ENCODE results near the gene AGRN.
A peak's percentile ranks its signal among the peaks of the same experiment; 100 is the strongest.
"Not testable (repeated sequence)": the region's sequence is repeated elsewhere in the genome, so short reads cannot be mapped to it uniquely, and the experiment has no call there.

AGRN gene

DNA sequence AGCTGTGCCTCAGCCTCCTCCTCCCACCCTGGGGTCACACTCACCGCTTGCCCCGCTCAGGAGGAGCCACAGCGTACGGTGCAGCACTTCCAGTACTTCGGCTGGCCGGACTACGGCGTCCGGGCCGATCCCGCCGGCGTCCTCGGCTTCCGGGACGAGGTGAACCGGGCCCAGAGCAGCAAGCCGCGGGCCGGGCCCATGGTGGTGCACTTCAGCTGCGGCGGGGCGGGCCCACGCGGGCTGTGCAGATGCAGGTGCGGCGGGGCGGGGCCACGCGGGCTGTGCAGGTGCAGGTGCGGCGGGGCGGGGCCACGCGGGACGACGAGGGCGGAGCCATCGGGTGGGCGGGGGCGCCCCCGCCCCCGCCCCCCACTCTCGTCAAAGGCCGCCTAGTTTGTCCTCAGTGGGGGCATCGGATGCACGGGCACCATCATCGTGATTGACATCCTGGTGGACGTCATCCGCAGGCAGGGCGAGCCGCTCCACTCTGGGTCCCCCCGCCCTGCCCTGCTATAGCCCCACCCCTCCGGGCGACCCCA is 48.7 kb downstream of the AGRN start:
- peak; percentile 65 for DNase-seq

DNA sequence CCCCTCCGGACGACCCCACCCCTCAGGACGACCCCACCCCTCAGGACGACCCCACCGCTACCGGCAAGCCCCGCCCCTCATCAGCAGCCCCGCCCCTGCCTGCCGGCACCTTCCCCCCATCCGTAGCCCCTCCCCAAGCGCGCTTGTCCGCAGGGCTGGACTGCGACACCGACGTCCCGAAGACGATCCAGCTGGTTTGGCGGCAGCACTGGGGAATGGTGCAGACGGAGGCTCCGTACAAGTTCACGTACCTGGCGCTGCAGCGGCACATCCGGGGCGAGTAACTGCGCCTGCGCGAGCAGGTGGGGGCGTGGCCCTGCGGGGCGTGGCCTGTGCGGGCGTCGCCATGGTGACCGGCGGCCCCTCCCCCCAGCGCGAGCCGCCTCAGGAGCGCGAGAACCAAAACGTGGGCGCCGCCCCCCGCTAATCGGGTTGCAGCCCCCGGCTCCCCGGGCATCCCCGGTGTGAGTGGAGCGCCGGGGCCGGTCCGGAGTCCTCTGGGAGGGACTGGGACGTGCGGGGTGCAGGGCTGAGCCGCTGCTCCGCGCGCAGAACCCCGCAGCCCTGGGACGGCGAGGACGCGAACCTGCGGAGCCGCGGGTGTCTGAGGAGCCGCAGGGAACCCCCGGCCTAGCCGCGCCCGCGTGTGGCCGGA is 49.3 kb downstream of the AGRN start:
- DNase-seq, result peak; percentile 80

DNA sequence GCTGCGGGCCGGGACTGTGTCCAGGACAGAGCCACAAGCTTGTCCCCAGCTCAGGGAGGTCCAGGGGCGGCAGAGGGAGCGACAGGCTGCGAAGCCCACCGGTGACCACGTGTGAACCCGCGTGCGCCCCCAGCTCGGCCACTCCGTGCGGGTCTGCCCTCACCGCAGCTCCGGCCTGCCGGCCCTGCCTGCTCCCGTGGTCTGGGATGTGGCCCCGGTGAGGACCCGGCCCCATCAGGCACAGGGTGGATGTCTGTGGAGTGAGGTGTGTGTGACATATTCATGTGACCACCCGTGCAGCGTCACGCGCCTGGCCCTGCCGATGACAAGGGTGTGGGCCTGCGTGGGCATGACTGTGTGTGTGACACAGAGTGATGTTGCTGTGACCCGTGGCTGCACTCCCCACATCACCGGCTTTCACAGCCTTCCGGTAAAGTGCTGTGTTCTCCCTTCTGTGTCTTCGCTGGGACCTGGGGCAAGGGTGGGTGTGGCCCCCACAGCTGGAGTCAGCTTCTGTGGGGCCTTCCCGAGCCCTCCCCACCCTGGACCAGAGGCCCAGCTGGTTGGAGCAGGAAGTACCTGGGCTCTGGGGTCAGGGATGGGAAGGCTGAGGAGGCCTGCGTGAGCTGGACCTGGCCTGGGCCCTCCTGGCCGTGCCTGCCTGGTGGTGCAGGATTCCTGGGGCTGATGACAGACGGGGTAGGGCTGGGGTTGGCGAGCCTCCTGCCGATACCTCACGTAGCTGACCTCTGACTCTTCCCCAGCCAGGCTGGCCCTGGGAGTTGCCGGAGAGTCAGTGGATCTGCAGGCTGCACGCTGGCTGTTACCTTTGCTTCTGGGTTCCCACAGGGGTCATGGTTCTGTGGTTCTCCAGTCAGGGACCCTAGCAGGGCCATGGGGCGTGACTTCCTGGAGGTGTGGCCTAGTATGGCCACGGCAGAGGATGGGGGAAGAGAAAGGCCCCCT is 50.1 kb downstream of the AGRN start:
- no peak for DNase-seq

DNA sequence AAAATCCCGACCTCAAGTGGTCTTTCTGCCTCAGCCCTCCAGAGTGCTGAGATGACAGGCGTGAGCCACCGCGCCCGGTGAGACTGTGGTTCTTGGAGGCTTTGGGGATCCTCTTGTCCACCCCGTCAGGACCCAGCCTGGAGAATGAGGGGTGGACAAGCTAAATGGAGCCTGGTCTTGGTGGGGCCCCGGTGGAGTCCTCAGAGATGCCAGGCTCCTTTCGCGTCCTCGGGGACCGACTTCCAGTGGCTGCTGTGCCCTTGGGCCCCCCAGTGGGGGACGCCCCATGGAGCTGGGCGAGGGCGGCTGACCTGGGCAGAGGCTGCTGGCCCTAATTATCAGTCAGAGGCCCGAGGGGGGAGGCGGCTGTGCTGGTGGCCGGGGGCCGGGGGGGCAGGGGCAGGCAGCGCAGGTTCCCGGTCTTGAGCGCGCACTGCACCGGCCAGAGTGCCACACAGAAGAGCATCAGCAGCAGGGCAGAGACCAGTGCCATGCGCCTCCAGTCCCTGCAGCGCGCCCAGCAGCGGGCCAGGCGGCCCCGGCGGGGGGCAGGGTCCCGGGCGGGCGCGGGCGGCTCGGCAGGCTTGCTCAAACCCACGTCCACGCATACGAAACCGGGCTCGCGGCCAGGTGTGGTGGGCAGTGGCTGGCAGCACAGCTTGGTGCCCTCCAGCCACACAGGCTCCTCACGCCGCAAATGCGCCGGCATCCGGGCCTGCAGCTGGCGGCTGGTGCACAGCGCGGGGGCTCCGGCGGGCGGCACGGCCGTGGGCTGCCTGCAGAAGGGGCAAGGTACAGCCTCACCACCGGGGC is 51.8 kb downstream of the AGRN start:
- DNase-seq, result no peak

DNA sequence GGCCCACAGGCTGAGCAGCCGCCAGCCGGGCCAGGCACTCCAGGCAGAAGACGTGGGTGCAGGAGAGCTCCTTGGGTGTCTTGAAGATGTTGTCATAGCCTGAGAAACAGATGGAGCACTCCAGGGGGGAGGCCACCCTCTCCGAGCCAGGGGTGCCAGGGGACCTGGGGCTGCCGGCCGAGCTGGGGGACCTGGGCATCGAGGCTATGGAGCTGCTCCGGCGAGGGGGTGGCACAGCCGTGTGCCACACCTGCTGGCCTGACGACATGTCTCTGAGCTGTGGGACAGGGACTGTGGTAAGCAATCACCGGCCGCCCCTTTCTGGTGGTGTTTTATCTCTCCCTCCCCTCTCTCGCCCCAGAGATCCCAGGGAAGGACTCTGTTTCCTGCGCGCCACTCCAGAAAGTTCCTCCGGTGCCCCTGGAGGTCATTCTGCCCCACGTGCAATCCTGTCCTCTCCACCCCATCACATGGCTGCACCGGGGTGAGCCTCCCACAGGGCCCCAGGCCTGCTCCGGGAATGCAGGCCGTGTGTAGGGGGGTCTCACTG is 52.5 kb downstream of the AGRN start:
- no peak for DNase-seq

DNA sequence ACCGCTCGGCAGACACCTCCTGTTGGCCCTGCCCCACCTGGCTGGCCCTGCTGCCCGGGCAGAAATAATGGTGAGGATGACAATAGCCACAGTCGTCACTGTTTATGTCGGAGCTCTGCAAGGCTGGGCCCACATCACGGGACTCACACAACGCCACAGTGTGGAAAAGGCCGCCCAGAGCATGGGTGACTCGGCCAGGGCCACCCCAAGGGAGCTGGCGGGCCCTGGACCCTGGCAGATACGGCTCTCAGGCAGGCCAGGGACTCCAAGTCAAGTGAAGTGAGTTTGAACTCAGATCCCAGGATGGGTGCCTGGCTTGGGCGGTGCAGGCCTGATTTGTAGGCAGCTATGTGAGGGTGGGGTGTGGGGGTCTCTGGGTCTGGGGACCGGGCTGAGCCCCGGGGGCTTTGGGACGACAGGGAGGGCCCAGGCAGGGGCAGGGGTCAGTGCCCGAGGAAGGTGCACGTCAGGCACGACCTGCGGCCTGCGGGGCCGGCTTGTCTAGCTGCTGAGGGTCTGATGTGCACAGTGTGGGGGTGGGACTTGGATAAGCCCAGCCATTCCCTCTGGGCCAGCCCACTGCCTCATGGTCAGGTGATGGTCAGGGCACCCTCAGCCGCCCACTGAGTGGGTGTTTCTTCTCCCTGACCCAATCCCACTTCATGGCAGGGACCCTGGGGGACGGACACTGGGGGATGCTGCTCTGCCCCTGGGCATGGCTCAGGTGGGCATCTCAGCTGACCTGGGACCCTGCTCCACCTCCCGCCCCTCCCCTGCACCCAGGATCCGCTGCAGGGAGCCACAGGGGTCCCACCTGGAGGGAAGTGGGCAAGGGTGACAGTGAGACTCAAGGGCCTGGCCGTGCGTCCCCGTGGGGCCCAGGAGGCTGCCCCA is 53.2 kb downstream of the AGRN start:
- no peak for DNase-seq

DNA sequence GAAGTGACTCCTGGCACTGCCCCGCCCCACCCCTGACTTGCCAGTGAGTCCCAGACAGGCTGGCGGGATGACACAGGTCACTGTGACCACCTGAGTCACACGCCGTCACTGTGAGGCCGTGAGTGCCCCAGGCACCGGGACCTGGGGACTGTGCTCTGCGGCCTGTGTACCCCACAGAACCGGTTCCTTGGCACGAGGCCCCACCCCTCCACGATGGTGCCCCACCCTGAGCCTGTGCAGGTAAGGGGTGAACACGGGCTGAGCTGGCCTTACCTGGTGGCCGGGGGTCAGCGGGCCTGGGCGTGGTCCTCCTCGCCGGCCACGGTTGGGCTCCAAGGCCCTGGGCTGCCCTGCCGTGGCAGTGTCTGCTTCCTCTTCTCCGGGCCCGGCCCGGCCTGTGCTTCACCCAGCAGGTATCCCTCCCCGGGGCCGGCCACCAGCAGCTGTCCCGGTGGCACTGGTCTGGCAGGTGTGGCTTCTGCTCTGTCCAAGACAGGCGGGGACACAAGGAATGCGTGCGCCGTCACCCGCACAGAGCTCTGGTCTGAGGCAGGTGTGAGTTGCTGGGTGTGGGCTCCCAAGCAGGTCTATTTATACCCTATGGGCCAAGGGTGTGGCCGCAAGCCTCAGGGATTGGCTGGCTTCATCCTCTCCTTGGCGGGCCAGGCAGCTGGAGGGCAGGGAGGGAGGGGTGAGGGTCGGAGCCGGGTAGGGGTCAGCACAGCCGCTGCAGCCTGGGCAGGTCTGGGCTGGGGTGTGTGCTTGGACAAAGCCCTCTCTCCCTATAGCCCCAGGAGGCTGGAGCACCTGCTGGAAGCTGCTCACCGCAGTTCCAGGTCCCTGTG is 54.0 kb downstream of the AGRN start, which contains the start of gene RNF223:
Gene RNF223, minus strand, starts transcription at position 564 of the 845 bp plus-strand sequence. CDS start 1,740 bp downstream, outside the sequence.
- no peak for DNase-seq

DNA sequence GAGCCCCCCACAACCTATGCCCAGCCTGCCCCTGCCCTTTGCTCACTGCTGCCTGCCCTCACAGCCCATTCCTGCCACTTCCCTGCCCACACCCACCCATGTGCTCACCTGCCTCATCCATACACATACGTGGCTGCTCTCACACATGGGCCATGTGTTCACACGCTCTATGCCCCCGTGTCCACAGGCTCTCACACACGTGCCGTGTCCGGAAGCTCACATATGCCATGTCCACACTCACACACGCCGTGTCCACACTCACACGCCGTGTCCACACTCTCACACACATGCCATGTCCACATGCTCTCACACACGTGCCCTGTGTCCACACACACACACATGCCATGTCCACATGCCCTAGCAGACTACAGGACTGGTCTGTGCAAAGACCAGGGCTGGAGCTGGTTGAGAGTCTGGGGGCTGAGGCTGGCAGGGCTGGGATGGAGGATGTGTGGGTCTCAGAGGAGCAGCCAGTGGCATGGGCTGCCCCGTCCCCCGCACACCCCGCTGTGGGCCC is 54.8 kb downstream of the AGRN start:
- DNase-seq, result no peak

DNA sequence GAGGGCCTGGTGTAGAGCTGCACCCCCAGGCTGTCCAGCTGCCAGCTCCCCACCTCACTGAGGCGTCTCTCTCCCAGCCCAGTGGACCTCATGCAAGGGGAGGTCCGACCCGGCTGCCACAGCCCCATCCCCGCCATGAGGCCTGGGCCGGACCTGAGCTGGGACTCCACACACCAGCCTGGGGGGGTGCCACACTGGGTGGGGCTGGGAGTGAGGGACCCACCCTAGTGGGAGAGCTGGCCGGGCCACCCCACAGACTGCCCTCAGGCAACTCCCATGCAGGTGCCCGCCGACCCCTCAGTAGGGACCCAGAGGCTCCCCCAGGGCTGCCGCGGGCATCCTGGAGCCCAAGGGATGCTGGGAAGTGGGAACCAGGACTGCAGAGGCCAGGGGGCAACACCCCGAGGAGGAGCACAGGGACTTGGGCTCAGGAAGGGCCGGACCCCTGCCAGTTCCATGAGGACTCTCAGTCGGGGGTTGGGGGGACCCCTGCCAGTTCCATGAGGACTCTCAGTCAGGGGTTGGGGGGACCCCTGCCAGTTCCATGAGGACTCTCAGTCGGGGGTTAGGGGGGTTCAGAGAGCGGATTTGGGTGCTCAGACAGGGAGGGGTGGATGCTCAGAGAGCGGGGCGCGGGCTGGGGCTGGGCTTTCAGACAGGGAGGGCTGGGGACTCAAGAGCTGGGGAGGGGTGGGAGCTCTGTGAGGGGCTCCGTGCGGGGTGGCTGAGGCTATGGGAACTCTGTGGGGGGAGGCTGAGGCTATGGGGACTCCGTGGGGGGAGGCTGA is 55.4 kb downstream of the AGRN start:
- DNase-seq, result no peak

DNA sequence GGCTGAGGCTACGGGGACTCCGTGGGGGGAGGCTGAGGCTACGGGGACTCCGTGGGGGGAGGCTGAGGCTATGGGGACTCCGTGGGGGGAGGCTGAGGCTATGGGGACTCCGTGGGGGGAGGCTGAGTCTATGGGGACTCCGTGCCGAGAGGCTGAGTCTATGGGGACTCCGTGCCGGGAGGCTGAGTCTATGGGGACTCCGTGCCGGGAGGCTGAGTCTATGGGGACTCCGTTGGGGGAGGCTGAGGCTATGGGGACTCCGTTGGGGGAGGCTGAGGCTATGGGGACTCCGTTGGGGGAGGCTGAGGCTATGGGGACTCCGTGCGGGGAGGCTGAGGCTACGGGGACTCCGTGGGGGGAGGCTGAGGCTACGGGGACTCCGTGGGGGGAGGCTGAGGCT is 57.5 kb downstream of the AGRN start:
- not testable (repeated sequence) for DNase-seq

DNA sequence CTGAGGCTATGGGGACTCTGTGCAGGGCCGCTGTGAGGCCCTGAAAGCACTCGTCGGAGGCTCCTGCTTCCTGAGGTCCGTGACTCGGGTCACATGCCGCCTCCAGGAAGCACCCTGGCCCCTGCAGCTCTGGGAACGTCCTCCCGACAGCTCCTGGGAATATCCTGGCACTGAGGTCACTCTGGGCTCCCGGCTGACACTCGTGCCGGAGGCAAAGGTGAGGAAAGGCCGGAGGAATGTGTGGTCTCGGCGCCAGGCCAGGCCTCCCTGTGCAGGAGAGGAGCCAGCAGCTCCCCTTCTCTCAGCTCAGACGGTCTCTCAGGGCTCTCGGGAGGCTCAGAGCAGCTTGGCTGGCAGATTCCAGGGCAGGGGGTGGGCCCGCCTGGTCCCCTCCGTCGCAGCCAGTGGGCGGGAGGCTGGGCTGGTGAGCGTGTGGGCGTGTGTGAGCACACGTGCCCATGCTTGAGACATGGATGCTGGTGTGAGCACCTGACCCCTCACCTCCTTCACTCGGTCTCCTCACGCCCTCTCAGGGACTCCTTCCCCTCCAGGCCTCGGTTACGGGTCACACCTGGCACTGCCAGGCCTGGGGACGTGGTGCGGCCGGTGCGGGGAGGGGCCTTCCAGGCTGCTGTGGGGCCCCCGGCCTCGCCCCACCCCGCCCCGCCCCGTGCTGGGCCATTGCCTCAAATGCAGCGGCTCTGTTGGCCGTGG is 59.6 kb downstream of the AGRN start:
- peak; percentile 69 for DNase-seq

DNA sequence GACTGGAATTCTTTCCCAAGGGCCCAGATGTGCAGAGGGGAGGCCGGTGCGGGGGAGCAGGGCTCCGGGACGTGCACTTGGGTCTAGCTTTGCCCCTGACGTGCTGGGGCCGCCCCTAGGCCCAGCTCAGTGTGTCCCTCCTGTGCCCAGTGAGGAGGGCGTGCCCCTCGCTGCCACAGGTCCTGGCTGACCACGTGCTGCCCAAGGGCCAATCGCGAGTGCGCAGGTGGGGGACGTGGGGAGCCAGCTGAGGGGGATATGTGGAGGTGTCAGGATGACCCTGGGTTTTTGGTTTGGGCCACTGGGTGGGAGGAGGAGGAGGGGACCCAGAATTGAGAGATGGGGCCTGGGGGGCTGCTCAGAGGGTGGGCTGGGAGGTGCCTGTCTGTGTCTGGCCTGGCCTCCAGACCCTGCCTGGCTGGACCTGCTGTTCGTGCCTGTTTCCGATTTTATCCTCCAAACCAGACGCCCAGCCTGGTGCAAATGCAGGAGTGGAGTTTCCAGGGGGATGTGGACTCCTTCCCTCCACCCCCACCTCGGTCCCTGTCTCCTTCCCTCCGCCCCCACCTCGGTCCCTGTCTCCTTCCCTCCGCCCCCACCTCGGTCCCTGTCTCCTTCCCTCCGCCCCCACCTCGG is 60.3 kb downstream of the AGRN start:
- DNase-seq, result peak; percentile 33

DNA sequence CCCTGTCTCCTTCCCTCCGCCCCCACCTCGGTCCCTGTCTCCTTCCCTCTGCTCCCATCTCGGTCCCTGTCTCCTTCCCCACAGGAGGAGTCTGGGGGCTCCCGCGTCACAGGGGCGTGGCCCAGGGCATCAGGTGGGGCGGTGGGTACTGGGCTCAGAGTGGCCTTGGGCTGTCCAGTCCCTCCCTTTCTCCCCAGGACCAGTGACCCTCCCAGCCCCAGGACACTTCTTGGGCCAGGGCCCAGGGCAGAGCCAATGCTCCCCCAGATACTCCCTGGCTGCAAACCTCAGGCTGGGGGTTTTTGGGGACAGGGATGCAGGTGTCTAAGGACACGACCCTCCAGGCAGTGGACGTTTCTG is 61.0 kb downstream of the AGRN start:
- DNase-seq, result no peak

DNA sequence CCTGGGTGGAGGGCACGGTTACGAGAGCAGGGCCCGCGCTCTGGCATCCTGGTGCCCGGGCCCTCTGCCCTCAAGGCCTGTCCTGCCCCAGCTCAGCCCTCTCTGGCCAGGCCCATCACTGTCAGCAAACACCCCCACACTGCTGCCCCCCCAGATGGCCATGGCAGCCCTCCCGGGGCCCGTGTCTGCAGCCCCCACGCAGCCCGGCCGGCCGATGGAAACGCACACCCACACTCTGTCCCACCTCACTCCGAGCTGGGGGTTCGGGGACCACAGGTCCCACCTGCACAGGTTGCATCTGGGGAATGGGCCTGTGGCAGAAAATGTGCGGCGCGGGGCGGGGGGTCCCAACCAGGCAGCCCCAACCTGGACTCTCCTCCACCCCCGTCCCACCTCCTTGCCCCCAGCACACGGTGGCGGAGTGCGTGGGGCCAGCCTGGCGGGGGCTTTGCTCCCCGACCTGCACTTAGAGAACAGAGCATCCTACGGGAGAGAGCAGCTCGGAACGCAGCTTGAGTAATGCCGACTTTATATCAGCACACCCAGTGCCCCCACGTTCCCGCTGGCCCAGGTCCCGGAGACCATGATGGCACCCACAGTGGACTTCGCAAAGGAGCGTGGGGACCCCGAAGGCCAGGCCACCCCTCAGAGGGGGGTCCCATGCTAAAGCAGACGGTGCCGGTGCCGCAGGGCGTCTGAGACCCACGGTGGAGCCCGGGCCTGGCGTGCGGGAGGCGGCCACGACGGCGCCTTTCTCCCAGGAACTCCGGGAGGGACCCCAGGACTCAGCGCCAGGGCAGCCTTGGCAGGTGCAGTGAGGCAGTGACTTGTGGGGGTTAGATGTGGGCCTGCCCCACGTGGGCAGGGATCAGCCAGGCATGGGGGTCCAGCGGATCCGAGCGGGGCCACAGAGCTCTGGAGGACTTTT is 61.7 kb downstream of the AGRN start:
- no peak for DNase-seq

DNA sequence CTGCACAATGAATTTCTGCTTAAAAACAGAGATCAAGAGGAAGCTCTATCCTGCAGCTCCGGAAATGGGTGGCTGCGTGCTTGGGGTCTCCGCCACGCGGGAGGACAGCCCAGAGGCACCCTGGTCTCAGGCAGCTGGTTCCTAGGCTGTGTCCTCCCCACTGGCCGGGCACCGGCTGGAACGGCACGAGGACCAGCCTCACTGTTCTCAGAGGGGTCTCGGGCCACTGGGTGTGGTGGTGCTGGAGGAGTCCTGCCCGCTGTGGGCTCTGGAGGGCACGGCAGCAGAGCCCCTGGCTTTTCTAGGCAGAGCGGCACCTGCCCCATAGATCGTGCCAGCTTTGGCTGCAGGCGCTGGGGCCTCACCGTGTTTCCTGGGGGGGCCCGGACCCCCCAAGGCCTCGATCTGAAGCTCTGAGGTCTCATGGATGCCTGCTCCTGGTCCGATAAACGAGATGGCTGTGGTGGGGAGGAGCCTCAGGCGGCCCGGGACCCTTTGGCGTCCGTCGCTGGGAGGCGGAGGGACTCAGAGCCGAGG is 62.4 kb downstream of the AGRN start:
- no peak for DNase-seq

DNA sequence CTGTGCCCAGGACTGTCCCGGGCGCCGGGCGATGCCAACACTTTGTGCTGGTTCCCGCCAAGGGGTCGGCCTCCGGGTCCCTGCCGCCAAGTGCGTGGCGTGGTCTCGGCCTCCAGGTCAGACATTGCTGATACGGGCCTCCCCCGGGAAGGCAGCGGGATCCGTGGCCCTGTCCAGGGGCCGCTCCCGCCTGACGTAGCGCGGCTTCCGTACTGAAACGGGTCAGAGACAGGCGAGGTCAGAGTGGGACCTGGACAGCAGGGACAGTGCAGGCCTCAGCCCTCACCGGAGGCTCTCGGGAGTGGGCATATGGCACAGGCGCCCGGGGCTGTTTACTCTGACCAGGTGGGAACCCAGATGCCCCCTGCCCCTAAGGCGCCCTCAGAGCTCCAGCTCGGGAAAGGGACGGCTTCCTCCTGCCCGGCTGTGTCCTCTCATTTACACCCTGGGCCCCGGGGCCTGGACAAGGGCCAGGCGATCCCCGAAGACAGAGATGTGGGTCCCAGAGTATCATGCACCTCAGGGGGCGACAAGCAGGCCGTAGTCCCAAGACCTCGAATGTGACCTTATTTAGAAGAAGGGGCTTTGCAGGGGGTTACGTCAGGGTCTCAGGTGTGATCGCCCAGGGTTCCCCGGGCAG is 63.0 kb downstream of the AGRN start:
- no peak for DNase-seq
